H1 (cell line): ENCODE measurements around the gene PCNX3. TPM values are rescaled to one million over a fixed set of nuclear protein-coding genes. Genes with fewer than 3 reads are reported as not detected.

ENCODE experiments used
- EZH2 ChIP-seq: fragments of 200-600 bp; sonication (generic); IDR thresholded peaks from 2 replicates; pipeline ENCODE4 v1.7.1; 2012; ENCODE audit warnings: low read depth, mild to moderate bottlenecking, moderate library complexity, low read length, inconsistent platforms; ENCODE audit not compliant: severe bottlenecking
- POLR2AphosphoS5 ChIP-seq: IDR thresholded peaks from 2 replicates; pipeline ENCODE4 v1.6.1; 2011; ENCODE audit warnings: low read depth, low read length
- SIX5 ChIP-seq: IDR thresholded peaks from 2 replicates; pipeline ENCODE4 v1.6.1; 2011; ENCODE audit warnings: mild to moderate bottlenecking, low read depth, low read length
- SUZ12 ChIP-seq: fragments of 200-600 bp; sonication (generic); IDR thresholded peaks from 2 replicates; pipeline ENCODE4 v1.6.1; 2012; ENCODE audit warnings: mild to moderate bottlenecking, inconsistent platforms, low read length, moderate library complexity, mixed read lengths
- polyA plus RNA-seq, 7 experiments: library from polyadenylated mRNA; depleted of rRNA in 3 of 7; stranded (reverse) in 5 of 7; unstranded in 2 of 7; fragments of >200 nt in 5 of 7; fragments of 200-250 nt in 2 of 7; gene quantifications; 1 replicate in 5 of 7; 2 replicates in 1 of 7; 4 replicates in 1 of 7; pipeline versions ENCODE4 v1.2.1 to v1.2.3, GENCODE V29; 2011 to 2013; ENCODE audit warnings: missing spikeins in 2 of 7, mixed read lengths in 2 of 7
- total RNA-seq: library from RNA; stranded (reverse); fragmentation: NEBNext Ultra II Directional; extraction: Animal tissue kit (Norgen Biotek cat#: 25700); gene quantifications from 2 replicates; pipeline ENCODE4 v1.2.1, GENCODE V29; 2021

PCNX3 gene
- total and polyA plus RNA-seq, 2 of the 8 experiments (the other 6 are each of a cell fraction or from before 2014, with no cell fraction given) = 27.2 to 38.8 TPM

DNA sequence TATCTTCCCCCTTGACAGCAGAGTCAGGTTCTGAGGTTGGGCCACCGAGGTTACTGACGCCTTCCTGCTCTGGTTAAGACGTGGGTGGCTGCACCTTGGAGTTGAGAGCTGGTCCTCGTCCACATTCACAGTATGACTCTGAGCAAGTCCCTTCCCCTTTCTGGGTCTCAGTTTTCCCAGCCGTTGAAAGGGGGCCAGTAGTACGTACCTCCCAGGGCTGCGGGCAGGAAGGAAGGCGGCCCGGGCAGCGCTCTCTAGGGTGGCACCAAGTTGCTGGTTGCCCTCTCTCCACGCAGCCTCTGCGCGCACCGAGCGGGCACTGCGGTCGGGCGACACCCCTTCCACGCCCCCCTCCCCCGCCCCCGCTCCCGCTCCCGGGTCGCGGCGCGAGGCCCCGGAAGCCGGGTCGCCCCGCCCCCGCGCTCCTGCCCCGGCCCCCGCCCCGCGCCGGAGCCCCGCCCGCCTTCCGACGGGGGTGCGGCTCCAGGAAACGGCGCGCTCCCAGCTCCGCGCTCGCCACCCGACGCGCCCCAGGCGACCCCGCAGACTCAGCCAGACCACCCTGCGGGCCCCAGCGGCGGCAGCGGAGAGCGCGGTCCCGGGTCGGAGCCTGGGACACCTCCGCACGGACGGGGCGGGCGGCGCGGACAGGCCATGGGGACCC lies 39.9 kb upstream of the PCNX3 start, which contains the start of gene EHBP1L1 (continued):
- TF ChIP-seq SUZ12 (peak; percentile 54; the same call in 1 of the 2 replicates), SIX5 (no peak), EZH2 (peak; percentile 58), POLR2AphosphoS5 (no peak)
